Brain microvascular endothelial cell (primary cell): Measurements from ENCODE around the gene DHX16.
"Not testable (repeated sequence)": the region's sequence is repeated elsewhere in the genome, so short reads cannot be mapped to it uniquely, and the experiment has no call there.

ENCODE experiments used
- DNase-seq: peaks from one replicate; pipeline ENCODE4 v3.0.0-alpha.2; 2020
- H3K27ac ChIP-seq: fragments of 250-450 bp; sonication (Bioruptor Pico); 2 replicates; pipeline ENCODE4 v1.5.1; 2020; ENCODE audit warnings: mild to moderate bottlenecking, moderate library complexity
- H3K27me3 ChIP-seq: fragments of 250-450 bp; sonication (Bioruptor Pico); replicated peaks from 2 replicates; pipeline ENCODE4 v1.5.1; 2020; ENCODE audit warnings: mild to moderate bottlenecking
- H3K36me3 ChIP-seq: fragments of 250-450 bp; sonication (Bioruptor Pico); replicated peaks from 2 replicates; pipeline ENCODE4 v1.5.1; 2020; ENCODE audit warnings: mild to moderate bottlenecking
- H3K4me3 ChIP-seq: 2 replicates; pipeline ENCODE4 v1.5.1; 2011; ENCODE audit warnings: low read depth, mild to moderate bottlenecking, control low read depth, low read length, moderate library complexity
- CTCF ChIP-seq: IDR thresholded peaks from 2 replicates; pipeline ENCODE4 v1.5.1; 2011; ENCODE audit warnings: low read depth, mild to moderate bottlenecking, moderate library complexity, low read length, control low read depth, inconsistent platforms; ENCODE audit errors: missing control alignments
- in situ Hi-C: cut with HindIII; loops from 2 replicates; pipeline ENCODE4 v1.10.0; 2017; ENCODE audit warnings: low sequenced_read_pairs, low pct_ligation_motif_present

Gene DHX16

DNA sequence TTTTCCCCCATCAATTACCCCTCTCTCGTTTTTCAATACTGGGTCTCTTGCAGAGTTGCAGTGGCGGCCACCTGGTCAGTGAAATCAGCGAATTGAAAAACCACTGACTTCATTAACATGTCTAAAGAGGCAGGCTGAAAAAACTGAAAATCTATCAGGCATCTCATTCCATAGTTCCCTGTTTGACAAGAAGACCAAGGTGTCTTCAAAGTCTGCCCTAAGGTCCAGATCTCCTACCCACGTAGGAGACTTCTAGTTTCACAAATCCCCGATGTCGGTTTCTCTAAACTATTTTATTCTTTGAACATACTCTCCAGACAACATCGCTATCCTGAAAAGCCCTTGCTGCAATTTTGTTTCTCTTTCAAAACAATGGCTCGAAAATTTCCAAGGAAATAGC lies 46.5 kb upstream of the DHX16 start:
- no peak for TF ChIP-seq CTCF
- Histone ChIP-seq H3K4me3 (peak overlapping the region; percentile 77), H3K27ac (peak overlapping the region; percentile 50), H3K27me3 (no peaks in the 10 kb centered on the region), H3K36me3 (peaks cover 33% of the 10 kb centered on the region)
- in situ Hi-C loops: no loop called here
- DNase-seq: no peak

- DNase-seq, in situ Hi-C loops, H3K27me3 ChIP-seq: not testable (repeated sequence)
- peak overlapping the region; percentile 22 for H3K4me3 ChIP-seq
- H3K36me3 ChIP-seq: peaks cover 24% of the 10 kb centered on the region
- H3K27ac ChIP-seq: peak overlapping the region; percentile 88
These were observed 45.3 kb upstream of the DHX16 start for GRCh38 chr6:30717845-30718720.

GRCh38 chr6:30717129-30717844 lies 44.5 kb upstream of the DHX16 start, which contains the start of gene MDC1:
Gene MDC1, minus strand, starts transcription at chr6:30717281. Its CDS starts 2,106 bp downstream, at chr6:30715175.
- Histone ChIP-seq H3K27ac (peak within 1 kb of the TSS; percentile 93), H3K36me3 (peaks cover 24% of the 10 kb centered on the region), H3K27me3 (no peaks in the 10 kb centered on the region), H3K4me3 (peak within 1 kb of the TSS; percentile 76)
- peak; percentile 100 for DNase-seq
- in situ Hi-C loops: no loop called here
- TF ChIP-seq CTCF: peak; percentile 47

GRCh38 chr6:30716879-30717128 lies 44.0 kb upstream of the DHX16 start:
- in situ Hi-C loops: no loop called here
- H3K4me3 ChIP-seq: peak overlapping the region; percentile 76
- DNase-seq: no peak
- no peaks in the 10 kb centered on the region for H3K27me3 ChIP-seq
- peaks cover 20% of the 10 kb centered on the region for H3K36me3 ChIP-seq
- TF ChIP-seq CTCF: no peak
- peak overlapping the region; percentile 93 for H3K27ac ChIP-seq

DNA sequence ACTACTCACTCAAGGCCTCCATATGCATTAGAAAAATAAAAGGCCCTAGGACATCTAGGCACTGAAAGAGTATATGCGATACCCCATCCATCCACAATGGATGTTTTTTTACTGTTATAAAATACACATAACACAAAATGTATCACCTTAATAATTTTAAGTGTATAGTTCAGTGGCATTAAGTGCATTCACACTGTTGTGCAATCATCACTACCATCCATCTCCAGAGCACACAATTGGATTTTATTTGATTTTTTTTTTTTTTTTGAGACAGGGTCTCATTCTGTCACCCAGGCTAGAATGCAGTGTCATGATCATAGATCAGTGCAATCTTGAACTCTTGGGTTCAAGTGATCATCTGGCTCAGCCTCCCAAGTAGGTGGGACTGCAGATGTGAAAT lies 41.5 kb upstream of the DHX16 start:
- in situ Hi-C loops: no loop called here

More for the DNA sequence above, 41.5 kb upstream of the DHX16 start:
- DNase-seq: no peak
- no peak for TF ChIP-seq CTCF
- no peak overlapping the region for H3K27ac ChIP-seq
- H3K27me3 ChIP-seq: no peaks in the 10 kb centered on the region
- no peak overlapping the region for H3K4me3 ChIP-seq
- peaks cover 22% of the 10 kb centered on the region for H3K36me3 ChIP-seq
